Testis (tissue), 2 donors: ENCODE data around the gene UBR2.

Experiments
- CTCF ChIP-seq, 3 experiments: fragments of 450-650 bp in 2 of 3; fragments of 200-600 bp in 1 of 3; sonication (generic) in 1 of 3; IDR thresholded peaks; one replicate each; pipeline ENCODE4 v1.5.1; 2016 to 2019; ENCODE audit warnings: antibody characterized with exemption in 3 of 3, mild to moderate bottlenecking in 2 of 3, moderate library complexity in 1 of 3
- POLR2A ChIP-seq: fragments of 450-650 bp; IDR thresholded peaks from one replicate; pipeline ENCODE4 v1.6.1; 2017; ENCODE audit warnings: antibody characterized with exemption, mild to moderate bottlenecking, moderate library complexity

GRCh38 chr6:42642794-42643193, 79.0 kb downstream of the UBR2 start:
- TF ChIP-seq CTCF (IDR thresholded peaks at IDR 0.05) (no peak), POLR2A (no peak)
